ENCODE data around the gene TOP3A. TPM values are rescaled to one million over a fixed set of nuclear protein-coding genes. Genes with fewer than 3 reads are reported as not detected.

Gene TOP3A
- total and polyA plus RNA-seq, 2 of the 13 experiments (the other 11 are each of a cell fraction or from before 2014, with no cell fraction given) = 16.9 to 36.8 TPM

DNA sequence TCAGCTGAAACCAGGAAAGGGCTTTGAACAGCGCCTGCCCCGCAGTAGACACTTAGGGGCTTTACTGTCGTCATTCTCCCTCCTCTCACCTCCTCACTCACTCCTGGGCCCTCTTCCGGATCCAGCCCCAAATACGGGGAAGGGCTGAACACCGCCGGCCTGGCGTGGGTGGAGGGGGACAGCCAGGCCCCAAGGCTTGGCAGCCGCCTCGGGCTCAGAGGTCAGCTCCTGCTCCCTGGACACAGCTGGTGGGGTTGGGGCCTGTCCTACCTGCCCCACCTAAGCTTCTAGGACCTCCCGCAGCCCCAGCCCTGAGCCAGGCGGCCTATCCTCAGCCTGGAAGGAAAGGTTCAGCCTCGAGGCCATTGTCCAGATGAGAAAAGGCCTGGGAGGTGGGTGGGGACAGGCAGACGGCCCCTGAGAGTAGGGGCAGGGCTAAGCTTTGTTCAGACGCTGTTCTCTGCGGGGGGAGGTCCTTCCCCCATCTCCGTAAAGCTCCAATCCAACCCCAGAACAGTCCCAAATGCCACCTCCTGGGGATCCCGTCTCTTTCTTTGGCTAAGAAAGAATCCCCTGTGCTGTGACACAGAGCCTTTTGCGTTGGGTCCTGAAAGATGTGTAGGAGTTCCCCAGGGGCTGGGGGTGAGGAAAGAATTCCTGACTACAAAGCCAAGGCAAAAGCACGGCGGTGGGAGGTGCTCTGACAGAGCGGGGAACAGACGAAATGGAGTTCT lies 90.2 kb downstream of the TOP3A start (continued):
- TF ChIP-seq, protein P1, sequence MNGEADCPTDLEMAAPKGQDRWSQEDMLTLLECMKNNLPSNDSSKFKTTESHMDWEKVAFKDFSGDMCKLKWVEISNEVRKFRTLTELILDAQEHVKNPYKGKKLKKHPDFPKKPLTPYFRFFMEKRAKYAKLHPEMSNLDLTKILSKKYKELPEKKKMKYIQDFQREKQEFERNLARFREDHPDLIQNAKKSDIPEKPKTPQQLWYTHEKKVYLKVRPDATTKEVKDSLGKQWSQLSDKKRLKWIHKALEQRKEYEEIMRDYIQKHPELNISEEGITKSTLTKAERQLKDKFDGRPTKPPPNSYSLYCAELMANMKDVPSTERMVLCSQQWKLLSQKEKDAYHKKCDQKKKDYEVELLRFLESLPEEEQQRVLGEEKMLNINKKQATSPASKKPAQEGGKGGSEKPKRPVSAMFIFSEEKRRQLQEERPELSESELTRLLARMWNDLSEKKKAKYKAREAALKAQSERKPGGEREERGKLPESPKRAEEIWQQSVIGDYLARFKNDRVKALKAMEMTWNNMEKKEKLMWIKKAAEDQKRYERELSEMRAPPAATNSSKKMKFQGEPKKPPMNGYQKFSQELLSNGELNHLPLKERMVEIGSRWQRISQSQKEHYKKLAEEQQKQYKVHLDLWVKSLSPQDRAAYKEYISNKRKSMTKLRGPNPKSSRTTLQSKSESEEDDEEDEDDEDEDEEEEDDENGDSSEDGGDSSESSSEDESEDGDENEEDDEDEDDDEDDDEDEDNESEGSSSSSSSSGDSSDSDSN (CRISPR knock-in tag; IDR thresholded peaks at IDR 0.05) = peak; percentile 76
- TF ChIP-seq SMYD3 (CRISPR knock-in tag; IDR thresholded peaks at IDR 0.05) (0 out of 2 replicates have a peak, but pooled peaks have one; percentile 42), CAMTA2 (CRISPR knock-in tag; IDR thresholded peaks at IDR 0.05; ENCODE audit: borderline replicate concordance) (no peak), POLR2AphosphoS2 (IDR thresholded peaks at IDR 0.05; ENCODE audit: low read depth, low read length) (no peak), TEAD2 (CRISPR knock-in tag; IDR thresholded peaks at IDR 0.05) (no peak), BRD4 (CRISPR knock-in tag; IDR thresholded peaks at IDR 0.05) (0 out of 2 replicates have a peak, but pooled peaks have one; percentile 24), SIN3A (IDR thresholded peaks at IDR 0.05; ENCODE audit: borderline replicate concordance, low read depth, low read length) (no peak), TBX2 (CRISPR knock-in tag; IDR thresholded peaks at IDR 0.05; ENCODE audit: borderline replicate concordance) (peak; percentile 26; the same call in 1 of the 2 replicates), ZNF598 (CRISPR knock-in tag; IDR thresholded peaks at IDR 0.05; ENCODE audit: borderline replicate concordance) (0 out of 2 replicates have a peak, but pooled peaks have one; percentile 33), PCBP1 (IDR thresholded peaks at IDR 0.05; ENCODE audit: borderline replicate concordance, low read depth, low read length) (no peak), TOE1 (CRISPR knock-in tag; IDR thresholded peaks at IDR 0.05) (no peak), GATAD2A (CRISPR knock-in tag; IDR thresholded peaks at IDR 0.05) (peak; percentile 32; the same call in 1 of the 2 replicates), CREM (IDR thresholded peaks at IDR 0.05) (0 out of 2 replicates have a peak, but pooled peaks have one; percentile 1), CREM (CRISPR knock-in tag; IDR thresholded peaks at IDR 0.05) (no peak), ZNF891 (CRISPR knock-in tag; IDR thresholded peaks at IDR 0.05) (peak; percentile 36; the same call in 1 of the 2 replicates)

Measured in HepG2 (cell line).